Right ventricle myocardium inferior (tissue), 1 donor: ENCODE measurements around the gene GP1BB. TPM values are rescaled to one million over a fixed set of nuclear protein-coding genes. Genes with fewer than 3 reads are reported as not detected.

Source experiments
- ATAC-seq: fragments of 200-7000 bp; cut with Tn5 transposase; one replicate; pipeline ENCODE4 v1.9.1; 2020; ENCODE audit warnings: mild to moderate bottlenecking, moderate library complexity
- DNase-seq: peaks from one replicate; pipeline ENCODE4 v3.0.0; 2021; ENCODE audit errors: missing footprints
- intact Hi-C: fragments of 100-400 bp; cut with DNase I; formaldehyde crosslinking; loops from one replicate; pipeline ENCODE4 v1.11.0; 2022
- total RNA-seq: library from RNA; stranded (reverse); fragmentation: NEBNext Ultra II Directional; extraction: Animal tissue kit (Norgen Biotek cat#: 25700); gene quantifications from one replicate; pipeline ENCODE4 v1.2.1, GENCODE V29; 2021
- donor health status: DM: no; HTN: yes; CAD: no; lungs with severe emphysema.

Gene GP1BB
- total RNA-seq, 1 donor from 2014 or later: not detected

DNA sequence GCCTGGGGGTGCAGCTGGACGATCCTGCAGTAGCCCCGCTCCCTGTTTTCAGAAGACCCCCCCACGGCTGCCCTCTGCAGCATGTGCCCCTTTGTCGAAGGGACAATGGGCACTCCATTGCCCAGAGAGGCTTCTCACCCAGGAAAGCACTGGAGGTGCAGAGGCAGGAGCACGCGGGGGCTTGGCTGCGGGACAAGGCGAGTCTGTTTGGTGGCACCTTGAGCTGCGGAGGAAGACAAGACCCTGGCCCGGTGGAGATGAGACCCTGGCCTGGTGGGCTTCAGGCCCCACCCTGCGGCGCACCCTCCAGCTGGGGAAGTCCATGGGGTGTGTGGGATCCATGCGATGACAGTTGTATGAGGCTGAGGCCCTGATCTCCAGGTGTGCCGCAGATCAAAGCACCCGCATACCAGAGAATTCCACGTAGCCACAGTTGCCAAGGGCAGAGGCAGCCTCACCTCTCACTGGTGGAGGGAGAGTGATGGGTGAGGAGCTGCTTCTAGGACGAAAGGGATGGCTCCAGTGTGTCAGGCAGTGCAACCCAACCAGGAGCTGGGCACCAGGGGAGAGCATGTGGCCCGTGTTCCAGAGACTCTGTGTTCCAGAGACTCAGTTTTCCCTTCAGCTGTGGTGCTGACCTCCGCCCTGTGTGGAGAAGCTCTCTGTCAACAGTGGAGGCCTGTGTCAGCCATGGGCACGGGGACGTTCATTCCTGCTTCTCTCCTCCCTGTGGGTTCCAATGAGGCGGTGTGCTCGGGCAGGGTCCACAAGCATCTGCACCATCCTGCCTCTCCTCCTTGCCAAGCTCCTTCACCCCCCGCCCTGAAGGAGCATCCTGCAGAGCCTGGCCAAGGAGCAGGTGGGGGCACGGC is 47.2 kb downstream of the GP1BB start:
- intact Hi-C loops: no loop called here
- ATAC-seq (no peak), DNase-seq (peak; percentile 27)

DNA sequence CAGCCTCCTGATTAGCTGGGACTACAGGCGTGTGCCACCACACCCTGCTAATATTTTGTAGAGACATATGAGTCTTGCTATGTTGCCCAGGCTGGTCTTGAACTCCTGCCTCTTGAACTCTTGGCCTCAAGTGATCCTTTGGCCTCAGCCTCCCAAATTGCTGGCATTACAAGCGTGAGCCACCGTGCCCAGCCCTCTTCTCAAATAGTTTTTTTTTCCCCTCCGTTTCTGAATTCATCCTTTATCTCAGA is 49.0 kb downstream of the GP1BB start:
- intact Hi-C loops: no loop called here
- peak; percentile 22 for DNase-seq

DNA sequence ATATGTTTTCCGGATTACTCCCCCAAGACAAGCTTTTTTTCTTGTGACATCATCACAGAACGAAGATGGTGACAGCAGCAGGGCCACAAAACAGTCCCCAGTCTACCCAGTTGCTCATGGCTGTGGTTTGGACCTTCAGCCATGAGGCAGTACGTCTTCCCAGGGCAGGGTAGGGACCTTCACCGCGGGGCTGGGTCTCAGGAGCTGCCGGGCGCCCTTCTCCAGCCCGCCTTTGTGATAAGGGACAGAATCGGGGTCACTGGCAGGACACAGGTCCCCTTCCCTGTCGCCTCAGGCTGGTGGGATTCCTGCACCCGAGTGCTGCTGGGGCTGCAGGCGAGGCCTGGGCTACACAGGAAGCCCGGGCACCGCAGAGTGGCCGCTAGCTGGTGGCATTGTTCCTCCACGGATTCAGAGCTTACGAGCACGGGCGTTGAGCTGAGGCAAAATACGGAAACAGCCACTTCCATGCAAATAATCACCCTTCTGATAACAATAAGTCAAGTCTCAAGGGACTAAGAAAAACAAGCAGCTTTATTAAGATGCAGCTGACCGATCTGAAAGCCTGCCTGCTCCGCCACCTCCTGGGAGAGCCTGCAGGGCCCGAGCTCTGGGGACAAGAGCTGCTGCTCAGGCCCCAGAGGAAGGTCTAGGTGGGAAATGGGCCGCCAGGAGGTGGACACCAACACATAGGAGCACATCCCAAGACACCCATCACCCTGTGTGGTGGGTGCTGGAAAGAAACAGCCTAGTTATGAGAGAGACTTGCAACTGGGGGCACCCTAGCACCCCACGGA is 49.5 kb downstream of the GP1BB start:
- ATAC-seq (no peak), DNase-seq (peak; percentile 54)
- intact Hi-C loops: no loop called here

More for the DNA sequence above, 49.0 kb downstream of the GP1BB start:
- ATAC-seq: no peak

DNA sequence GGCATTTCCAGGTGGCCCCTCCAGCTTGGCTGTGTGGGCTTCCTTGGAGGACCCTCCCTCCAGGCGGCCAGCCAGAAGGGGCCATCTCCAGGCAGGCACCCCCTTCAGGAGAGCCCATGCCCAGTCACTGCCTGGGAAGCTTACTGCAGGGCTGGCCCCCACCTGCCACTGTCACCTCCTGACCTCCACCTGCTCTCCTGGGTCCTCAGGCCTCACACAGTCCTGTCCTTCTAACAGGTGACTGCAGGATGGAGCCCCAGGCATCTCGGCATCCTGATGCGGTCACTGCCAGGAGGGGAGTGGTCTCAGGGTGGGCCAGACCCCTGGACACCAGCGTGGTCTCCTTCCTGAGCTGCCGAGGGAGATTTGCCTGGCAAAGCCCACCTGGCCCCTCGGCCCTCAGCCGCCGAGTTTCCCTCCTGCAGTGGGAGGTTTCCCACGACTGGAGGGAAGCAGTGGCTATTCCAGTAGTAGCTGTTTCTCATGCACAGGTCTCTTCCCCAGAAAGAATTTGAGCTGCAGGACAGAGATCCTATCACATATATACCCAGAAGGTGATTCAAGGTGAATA is 50.2 kb downstream of the GP1BB start:
- no peak for ATAC-seq
- peak; percentile 45 for DNase-seq
- intact Hi-C loops: no loop called here

Other genes starting within 250 kb of the GP1BB start
- 45.8 TPM for gene UFD1, start 244.3 kb upstream of the GP1BB start, total RNA-seq
- 0.76 TPM for gene CDC45, start 243.6 kb upstream of the GP1BB start, total RNA-seq
- gene CLDN5, start 199.1 kb upstream of the GP1BB start, total RNA-seq: 29.9 TPM
- gene SEPTIN5, start 9.0 kb upstream of the GP1BB start, total RNA-seq: 120 TPM
- 3.6 TPM for gene TBX1, start 37.2 kb downstream of the GP1BB start, total RNA-seq
- 1.9 TPM for gene GNB1L, start 131.3 kb downstream of the GP1BB start, total RNA-seq
- 8.5 TPM for gene RTL10, start 131.3 kb downstream of the GP1BB start, total RNA-seq
- gene COMT, start 218.2 kb downstream of the GP1BB start, total RNA-seq: 104 TPM
- gene TXNRD2, start 218.3 kb downstream of the GP1BB start, total RNA-seq: 40.9 TPM